NCI-H1417 treated with DMSO at 0.1 percent for 48 hours (cell line): Measurements from ENCODE around the gene KRT3.

Experiments used
- DNase-seq: peaks from one replicate; lab custom pipeline; 2025; lab: John Stamatoyannopoulos, UW

The KRT3 gene

GRCh38 chr12:52813885-52814709 lies 18.2 kb upstream of the KRT3 start, which contains the start of gene KRT4:
TSS of gene KRT4 (minus strand) at chr12:52814116. CDS start at chr12:52814058, 58 bp downstream.
- DNase-seq: peak; percentile 34

GRCh38 chr12:52813203-52813819 lies 17.4 kb upstream of the KRT3 start:
- no peak for DNase-seq

- no peak for DNase-seq
Measured at GRCh38 chr12:52812749-52813148, 16.8 kb upstream of the KRT3 start.

GRCh38 chr12:52812073-52812400 lies 16.1 kb upstream of the KRT3 start:
- DNase-seq: no peak

- no peak for DNase-seq
Measured at GRCh38 chr12:52811191-52812072, 15.5 kb upstream of the KRT3 start.

GRCh38 chr12:52810554-52810953 lies 14.6 kb upstream of the KRT3 start:
- no peak for DNase-seq

- DNase-seq: no peak
Measured at GRCh38 chr12:52809166-52809565, 13.2 kb upstream of the KRT3 start.

GRCh38 chr12:52808573-52809160 lies 12.8 kb upstream of the KRT3 start:
- no peak for DNase-seq

GRCh38 chr12:52807544-52808470 lies 11.9 kb upstream of the KRT3 start:
- DNase-seq: no peak

GRCh38 chr12:52806821-52807543 lies 11.1 kb upstream of the KRT3 start:
- no peak for DNase-seq

- DNase-seq: no peak
Measured at GRCh38 chr12:52806169-52806811, 10.4 kb upstream of the KRT3 start.

GRCh38 chr12:52805739-52806138 lies 9.8 kb upstream of the KRT3 start:
- DNase-seq: no peak

- DNase-seq: no peak
Measured at GRCh38 chr12:52805000-52805399, 9.1 kb upstream of the KRT3 start.

GRCh38 chr12:52802442-52802841 lies 6.5 kb upstream of the KRT3 start:
- DNase-seq: no peak

GRCh38 chr12:52801773-52802172 lies 5.9 kb upstream of the KRT3 start:
- DNase-seq: no peak

- DNase-seq: no peak
Measured at GRCh38 chr12:52800259-52800917, 4.5 kb upstream of the KRT3 start.

GRCh38 chr12:52799505-52800211 lies 3.7 kb upstream of the KRT3 start:
- no peak for DNase-seq

- DNase-seq: no peak
Measured at GRCh38 chr12:52798671-52799504, 3.0 kb upstream of the KRT3 start.
